Breast epithelium (tissue), 4 donors: ENCODE measurements around the gene MRC2. TPM values are rescaled to one million over a fixed set of nuclear protein-coding genes. Genes with fewer than 3 reads are reported as not detected.

Source experiments
- DNase-seq, 2 donors: peaks; one replicate each; pipeline ENCODE4 v3.0.0-alpha.2; 2019; ENCODE audit warnings: low spot score in 2 of 2
- H3K27ac ChIP-seq, 2 donors: fragments of 200-600 bp; sonication (generic) in 1 of 2; one replicate each; pipeline ENCODE4 v1.5.1; 2016 to 2019; ENCODE audit warnings: mild to moderate bottlenecking in 1 of 2
- H3K27me3 ChIP-seq, 2 donors: fragments of 200-600 bp; sonication (generic) in 1 of 2; one replicate each; pipeline versions ENCODE4 v1.5.1 to v1.6.0; 2017 to 2019; ENCODE audit warnings: control low read depth in 1 of 2, mild to moderate bottlenecking in 1 of 2
- H3K36me3 ChIP-seq: fragments of 200-600 bp; one replicate; pipeline ENCODE4 v1.5.1; 2019
- H3K4me1 ChIP-seq, 2 donors: fragments of 200-600 bp; sonication (generic); one replicate each; pipeline ENCODE4 v1.5.1; 2016 to 2019; ENCODE audit warnings: control low read depth in 1 of 2
- H3K4me3 ChIP-seq, 3 donors: fragments of 200-600 bp; sonication (generic); 1 replicate in 2 of 3; 2 replicates in 1 of 3; pipeline ENCODE4 v1.5.1; 2016 to 2019; ENCODE audit warnings: mild to moderate bottlenecking in 3 of 3, moderate library complexity in 2 of 3
- H3K9me3 ChIP-seq, 2 donors: fragments of 200-600 bp; sonication (generic) in 1 of 2; one replicate each; pipeline ENCODE4 v1.5.1; 2016 to 2019; ENCODE audit warnings: control low read depth in 1 of 2
- POLR2A ChIP-seq: fragments of 450-650 bp; IDR thresholded peaks from one replicate; pipeline ENCODE4 v1.6.1; 2016; ENCODE audit warnings: antibody characterized with exemption, mild to moderate bottlenecking, moderate library complexity
- POLR2AphosphoS5 ChIP-seq, 3 donors: sonication (generic); formaldehyde crosslinking; IDR thresholded peaks; one replicate each; pipeline ENCODE4 v1.6.1; 2017; ENCODE audit warnings: antibody characterized with exemption in 3 of 3
- intact Hi-C: fragments of 100-400 bp; cut with DNase I; formaldehyde crosslinking; loops from one replicate; pipeline ENCODE4 v1.15.1; 2023; ENCODE audit warnings: low total_unique reads
- total RNA-seq, 3 donors: library from RNA; depleted of rRNA; stranded (reverse); fragments of >200 nt; gene quantifications; one replicate each; pipeline ENCODE4 v1.1.0, GENCODE V29; 2016
- TF ChIP-seq, protein P1 (sequence below), 3 donors: fragments of 450-650 bp; IDR thresholded peaks; one replicate each; pipeline ENCODE4 v1.5.1; 2016 to 2017; ENCODE audit warnings: antibody characterized with exemption in 3 of 3, mild to moderate bottlenecking in 3 of 3, moderate library complexity in 3 of 3

Gene MRC2
- total RNA-seq, 3 donors from 2014 or later, result 28.4 to 40.2 (median 37.4) TPM

DNA sequence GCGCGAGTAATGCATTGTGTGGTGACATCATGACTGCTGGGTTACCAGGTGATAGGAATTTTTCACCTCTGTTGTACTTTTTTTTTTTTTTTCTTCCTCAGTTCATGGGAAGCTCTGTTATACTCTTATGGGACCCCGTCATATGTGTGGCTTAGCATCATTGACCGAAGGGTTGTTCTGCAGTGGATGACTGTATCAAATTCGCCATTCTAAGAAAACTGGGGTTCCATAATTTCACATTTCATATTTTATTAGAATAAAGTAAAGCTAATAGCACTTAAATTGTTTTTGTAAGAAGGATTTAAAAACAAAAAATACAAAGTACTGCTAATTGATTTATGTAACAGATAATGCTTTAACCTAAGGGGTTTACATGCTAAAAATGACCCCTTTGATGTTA, 32.0 kb upstream of the MRC2 start:
- no peak for DNase-seq
- Histone ChIP-seq H3K9me3 (no peaks in the 10 kb centered on the region), H3K36me3 (peaks cover 5% of the 10 kb centered on the region), H3K27ac (no peak overlapping the region), H3K4me3 (no peak overlapping the region), H3K4me1 (no peaks in the 10 kb centered on the region), H3K27me3 (no peaks in the 10 kb centered on the region)
- intact Hi-C loops, result no loop called here
- no peak for TF ChIP-seq POLR2AphosphoS5 (IDR thresholded peaks at IDR 0.05)
- TF ChIP-seq POLR2A, result no peak
- TF ChIP-seq, protein P1, sequence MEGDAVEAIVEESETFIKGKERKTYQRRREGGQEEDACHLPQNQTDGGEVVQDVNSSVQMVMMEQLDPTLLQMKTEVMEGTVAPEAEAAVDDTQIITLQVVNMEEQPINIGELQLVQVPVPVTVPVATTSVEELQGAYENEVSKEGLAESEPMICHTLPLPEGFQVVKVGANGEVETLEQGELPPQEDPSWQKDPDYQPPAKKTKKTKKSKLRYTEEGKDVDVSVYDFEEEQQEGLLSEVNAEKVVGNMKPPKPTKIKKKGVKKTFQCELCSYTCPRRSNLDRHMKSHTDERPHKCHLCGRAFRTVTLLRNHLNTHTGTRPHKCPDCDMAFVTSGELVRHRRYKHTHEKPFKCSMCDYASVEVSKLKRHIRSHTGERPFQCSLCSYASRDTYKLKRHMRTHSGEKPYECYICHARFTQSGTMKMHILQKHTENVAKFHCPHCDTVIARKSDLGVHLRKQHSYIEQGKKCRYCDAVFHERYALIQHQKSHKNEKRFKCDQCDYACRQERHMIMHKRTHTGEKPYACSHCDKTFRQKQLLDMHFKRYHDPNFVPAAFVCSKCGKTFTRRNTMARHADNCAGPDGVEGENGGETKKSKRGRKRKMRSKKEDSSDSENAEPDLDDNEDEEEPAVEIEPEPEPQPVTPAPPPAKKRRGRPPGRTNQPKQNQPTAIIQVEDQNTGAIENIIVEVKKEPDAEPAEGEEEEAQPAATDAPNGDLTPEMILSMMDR (IDR thresholded peaks at IDR 0.05), result no peak

DNA sequence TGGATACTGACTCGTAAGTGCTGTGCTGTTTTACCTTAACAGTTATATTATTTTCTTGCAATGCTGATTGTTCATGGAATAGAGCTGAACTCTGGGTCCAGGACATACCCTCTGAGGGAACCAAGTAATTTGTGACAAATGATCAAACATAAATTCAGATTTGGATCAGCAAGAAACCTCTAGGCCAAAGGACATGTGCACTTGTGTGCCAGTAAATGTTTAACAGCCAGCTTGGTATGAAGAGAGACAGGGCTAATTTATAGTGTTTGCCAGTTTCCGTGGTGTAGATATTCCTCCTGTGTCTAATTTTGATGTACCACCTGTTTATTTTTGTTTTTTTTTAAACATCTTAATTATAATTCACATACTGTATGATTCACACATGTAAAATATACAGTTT, 30.8 kb upstream of the MRC2 start:
- no peaks in the 10 kb centered on the region for H3K27me3 ChIP-seq
- TF ChIP-seq, protein P1 (IDR thresholded peaks at IDR 0.05), result no peak
- TF ChIP-seq POLR2A, result no peak
- no peak for TF ChIP-seq POLR2AphosphoS5 (IDR thresholded peaks at IDR 0.05)
- no peak overlapping the region for H3K27ac ChIP-seq
- H3K36me3 ChIP-seq, result peaks cover 5% of the 10 kb centered on the region
- intact Hi-C loops, result no loop called here
- no peaks in the 10 kb centered on the region for H3K9me3 ChIP-seq
- no peak for DNase-seq
- H3K4me1 ChIP-seq, result no peaks in the 10 kb centered on the region
- H3K4me3 ChIP-seq, result no peak overlapping the region

DNA sequence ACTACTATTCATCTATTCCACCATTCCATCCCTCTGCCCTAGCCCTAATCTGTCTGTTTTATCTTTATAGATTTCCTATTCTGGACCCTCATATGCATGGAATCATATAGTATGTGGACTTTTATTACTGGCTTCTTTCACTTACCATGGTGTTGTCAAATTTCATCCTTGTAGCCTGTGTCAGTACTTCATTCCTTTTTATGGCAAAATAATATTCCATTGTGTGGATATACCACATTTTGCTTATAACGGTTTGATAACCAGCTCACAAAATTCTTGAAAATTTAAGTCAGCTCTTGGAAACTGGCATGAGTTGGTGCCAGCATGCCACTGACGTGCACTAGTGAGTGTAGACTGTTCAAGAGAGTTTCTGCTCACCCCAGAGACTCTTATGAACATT, 30.3 kb upstream of the MRC2 start:
- H3K27ac ChIP-seq, result no peak overlapping the region
- H3K4me1 ChIP-seq, result no peaks in the 10 kb centered on the region
- no peak for DNase-seq
- peaks cover 5% of the 10 kb centered on the region for H3K36me3 ChIP-seq
- no peak overlapping the region for H3K4me3 ChIP-seq
- H3K9me3 ChIP-seq, result no peaks in the 10 kb centered on the region
- H3K27me3 ChIP-seq, result no peaks in the 10 kb centered on the region
- intact Hi-C loops, result no loop called here
- TF ChIP-seq POLR2A (no peak), POLR2AphosphoS5 (IDR thresholded peaks at IDR 0.05) (no peak)
- TF ChIP-seq, protein P1 (IDR thresholded peaks at IDR 0.05), result no peak

DNA sequence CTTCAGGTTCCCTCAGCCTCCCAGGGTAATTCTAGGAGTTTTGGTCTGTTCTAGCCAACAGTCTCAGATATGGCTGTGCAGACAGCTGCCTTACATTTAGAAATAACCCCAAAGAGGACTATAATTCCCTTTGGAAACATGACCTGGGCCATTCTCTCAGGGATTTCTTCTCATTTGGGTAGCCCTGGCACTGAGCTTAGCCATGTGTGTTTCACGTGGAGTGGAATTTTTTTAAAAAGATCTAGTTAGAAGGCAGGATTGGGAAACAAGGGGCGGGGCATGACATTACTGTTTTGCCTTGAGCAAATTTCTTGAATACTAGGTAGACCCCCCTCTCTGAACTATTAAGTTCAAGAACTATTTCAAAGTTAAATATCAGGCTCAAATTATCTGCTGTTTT, 29.6 kb upstream of the MRC2 start:
- no peak for DNase-seq
- H3K4me3 ChIP-seq, result no peak overlapping the region
- H3K9me3 ChIP-seq, result no peaks in the 10 kb centered on the region
- H3K4me1 ChIP-seq, result no peaks in the 10 kb centered on the region
- H3K27ac ChIP-seq, result no peak overlapping the region
- no peaks in the 10 kb centered on the region for H3K27me3 ChIP-seq
- peaks cover 5% of the 10 kb centered on the region for H3K36me3 ChIP-seq
- TF ChIP-seq POLR2AphosphoS5 (IDR thresholded peaks at IDR 0.05) (no peak), POLR2A (no peak)
- TF ChIP-seq, protein P1 (IDR thresholded peaks at IDR 0.05), result no peak
- intact Hi-C loops, result no loop called here

DNA sequence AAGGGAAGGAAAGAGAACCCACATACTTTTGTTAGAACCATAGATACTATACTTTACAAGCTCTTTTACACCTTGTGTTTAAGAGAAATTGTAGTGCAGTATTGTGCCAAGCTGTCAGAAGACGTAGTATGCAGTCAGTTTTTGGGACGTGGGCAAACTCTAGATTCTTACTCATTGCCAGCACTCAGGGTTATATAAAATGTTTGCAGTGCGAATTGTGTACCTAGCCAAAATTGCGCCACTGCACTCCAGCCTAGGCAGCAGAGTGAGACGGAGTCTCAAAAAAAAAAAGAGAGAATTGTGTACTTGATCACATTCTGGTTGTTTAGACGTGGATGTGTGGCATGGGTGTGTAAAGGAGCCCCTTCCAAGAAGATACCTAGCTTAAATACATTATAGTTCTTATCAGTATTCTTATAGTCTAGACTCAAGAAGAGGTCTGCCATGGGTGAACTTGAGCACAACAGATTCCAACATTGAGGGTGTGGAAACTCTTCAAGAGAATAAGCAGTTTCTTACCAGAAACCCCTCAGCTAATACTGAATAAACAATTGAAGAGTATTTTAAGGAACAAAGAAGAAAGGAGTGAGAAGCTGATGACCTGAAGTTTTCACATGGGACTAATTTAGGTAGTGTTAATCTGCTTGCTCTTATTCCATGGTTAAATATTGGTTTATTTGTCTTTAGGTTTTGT, 27.4 kb upstream of the MRC2 start:
- intact Hi-C loops, result no loop called here
- H3K4me1 ChIP-seq, result no peaks in the 10 kb centered on the region
- no peak overlapping the region for H3K27ac ChIP-seq
- H3K27me3 ChIP-seq, result no peaks in the 10 kb centered on the region
- no peaks in the 10 kb centered on the region for H3K9me3 ChIP-seq
- no peak for TF ChIP-seq POLR2A
- no peak for TF ChIP-seq POLR2AphosphoS5 (IDR thresholded peaks at IDR 0.05)
- TF ChIP-seq, protein P1 (IDR thresholded peaks at IDR 0.05), result no peak
- no peaks in the 10 kb centered on the region for H3K36me3 ChIP-seq
- no peak for DNase-seq
- no peak overlapping the region for H3K4me3 ChIP-seq
